Measurements from ENCODE around the gene ZNF860. TPM values are rescaled to one million over a fixed set of nuclear protein-coding genes. Genes with fewer than 3 reads are reported as not detected.

ZNF860 gene
- total RNA-seq, 1 experiment from 2014 or later: 5.9 TPM

DNA sequence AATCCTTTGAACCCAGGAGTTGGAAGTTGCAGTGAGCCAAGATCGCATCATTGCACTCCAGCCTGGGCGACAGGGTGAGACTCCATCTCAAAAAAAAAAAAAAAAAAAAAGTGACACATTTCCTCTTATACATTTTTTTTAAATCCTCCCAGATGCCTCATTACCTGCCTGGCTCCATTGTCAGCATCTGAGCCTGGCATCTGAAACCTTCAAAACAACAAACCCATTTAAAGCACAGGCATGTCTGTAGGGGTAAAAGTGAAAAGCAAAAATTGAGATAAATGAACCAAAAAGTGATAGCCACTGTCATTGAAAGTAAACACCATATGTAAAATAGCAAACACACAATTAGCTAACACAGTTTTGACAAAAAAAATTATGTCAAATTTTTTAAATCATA lies 39.1 kb upstream of the ZNF860 start:
- H3K27me3 Mint-ChIP-seq (ENCODE audit: insufficient read depth, unreplicated experiment): no peaks in the 10 kb centered on the region
- TF ChIP-seq, protein P1, sequence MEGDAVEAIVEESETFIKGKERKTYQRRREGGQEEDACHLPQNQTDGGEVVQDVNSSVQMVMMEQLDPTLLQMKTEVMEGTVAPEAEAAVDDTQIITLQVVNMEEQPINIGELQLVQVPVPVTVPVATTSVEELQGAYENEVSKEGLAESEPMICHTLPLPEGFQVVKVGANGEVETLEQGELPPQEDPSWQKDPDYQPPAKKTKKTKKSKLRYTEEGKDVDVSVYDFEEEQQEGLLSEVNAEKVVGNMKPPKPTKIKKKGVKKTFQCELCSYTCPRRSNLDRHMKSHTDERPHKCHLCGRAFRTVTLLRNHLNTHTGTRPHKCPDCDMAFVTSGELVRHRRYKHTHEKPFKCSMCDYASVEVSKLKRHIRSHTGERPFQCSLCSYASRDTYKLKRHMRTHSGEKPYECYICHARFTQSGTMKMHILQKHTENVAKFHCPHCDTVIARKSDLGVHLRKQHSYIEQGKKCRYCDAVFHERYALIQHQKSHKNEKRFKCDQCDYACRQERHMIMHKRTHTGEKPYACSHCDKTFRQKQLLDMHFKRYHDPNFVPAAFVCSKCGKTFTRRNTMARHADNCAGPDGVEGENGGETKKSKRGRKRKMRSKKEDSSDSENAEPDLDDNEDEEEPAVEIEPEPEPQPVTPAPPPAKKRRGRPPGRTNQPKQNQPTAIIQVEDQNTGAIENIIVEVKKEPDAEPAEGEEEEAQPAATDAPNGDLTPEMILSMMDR (IDR thresholded peaks at IDR 0.05; ENCODE audit: insufficient read depth in 1 of 2, low read depth in 1 of 2, low read length in 1 of 2, severe bottlenecking in 1 of 2, unreplicated experiment in 1 of 2): no peak
- BruUV-seq (replicated peaks): no TSS peak

DNA sequence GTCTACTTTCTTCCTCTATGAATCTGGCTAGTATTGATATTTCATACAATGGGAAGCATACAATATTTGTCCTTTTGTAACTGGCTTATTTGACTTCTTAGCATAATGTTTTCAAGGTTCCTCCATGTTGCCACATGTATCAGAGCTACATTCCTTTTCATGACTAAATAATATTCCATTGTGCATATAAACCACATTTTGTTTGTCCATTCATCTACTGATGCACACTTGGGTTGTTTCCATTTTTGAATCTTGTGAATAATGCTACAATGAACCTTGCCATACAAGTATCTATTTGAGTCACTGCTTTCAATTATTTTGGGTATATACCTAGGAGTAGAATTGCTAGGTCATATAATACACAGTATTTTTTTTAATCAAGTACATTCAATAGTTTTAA lies 38.5 kb upstream of the ZNF860 start:
- POLR2A ChIA-PET: no interaction called here
- CTCF ChIA-PET: no interaction called here
- Mint-ChIP-seq H3K27ac (ENCODE audit: unreplicated experiment) (no peak overlapping the region), H3K4me1 (ENCODE audit: low read depth, unreplicated experiment) (peaks cover 21% of the 10 kb centered on the region), H3K27me3 (ENCODE audit: insufficient read depth, unreplicated experiment) (no peaks in the 10 kb centered on the region), H3K9me3 (ENCODE audit: unreplicated experiment) (no peaks in the 10 kb centered on the region), H3K4me3 (ENCODE audit: unreplicated experiment) (no peak overlapping the region), H3K36me3 (ENCODE audit: insufficient read depth, unreplicated experiment) (peaks cover 5% of the 10 kb centered on the region)
- H3K27me3 ChIP-seq (replicated peaks; ENCODE audit: control insufficient read depth, insufficient read depth, low read length): no peaks in the 10 kb centered on the region
- peaks cover 46% of the 10 kb centered on the region for H3K4me1 ChIP-seq
- TF ChIP-seq, protein P1 (IDR thresholded peaks at IDR 0.05; ENCODE audit: insufficient read depth in 1 of 2, low read depth in 1 of 2, low read length in 1 of 2, severe bottlenecking in 1 of 2, unreplicated experiment in 1 of 2): no peak
- H3K9me3 ChIP-seq: no peaks in the 10 kb centered on the region; the same call in 1 of the 2 replicates
- H3K4me3 ChIP-seq (ENCODE audit: low read depth, low read length): no peak overlapping the region
- BruUV-seq (replicated peaks): no TSS peak
- intact Hi-C loops (cut with micrococcal nuclease; ENCODE audit: unreplicated experiment): no loop called here
- no peaks in the 10 kb centered on the region for H3K36me3 ChIP-seq (ENCODE audit: control insufficient read depth, insufficient read depth, low read length)
- DNase-seq: no peak

More for the DNA sequence above, 39.1 kb upstream of the ZNF860 start:
- no peak overlapping the region for H3K4me3 ChIP-seq (ENCODE audit: low read depth, low read length)
- H3K27me3 ChIP-seq (replicated peaks; ENCODE audit: control insufficient read depth, insufficient read depth, low read length): no peaks in the 10 kb centered on the region
- no peak overlapping the region for H3K27ac Mint-ChIP-seq (ENCODE audit: unreplicated experiment)
- no peak overlapping the region for H3K4me3 Mint-ChIP-seq (ENCODE audit: unreplicated experiment)
- ChIA-PET CTCF (no interaction called here), POLR2A (no interaction called here)
- peaks cover 5% of the 10 kb centered on the region for H3K36me3 Mint-ChIP-seq (ENCODE audit: insufficient read depth, unreplicated experiment)
- H3K4me1 Mint-ChIP-seq (ENCODE audit: low read depth, unreplicated experiment): peaks cover 17% of the 10 kb centered on the region
- H3K36me3 ChIP-seq (ENCODE audit: control insufficient read depth, insufficient read depth, low read length): no peaks in the 10 kb centered on the region
- intact Hi-C loops (cut with micrococcal nuclease; ENCODE audit: unreplicated experiment): no loop called here
- no peaks in the 10 kb centered on the region for H3K9me3 Mint-ChIP-seq (ENCODE audit: unreplicated experiment)
- no peak for DNase-seq
- H3K9me3 ChIP-seq: no peaks in the 10 kb centered on the region; the same call in 1 of the 2 replicates
- H3K4me1 ChIP-seq: peaks cover 49% of the 10 kb centered on the region

DNA sequence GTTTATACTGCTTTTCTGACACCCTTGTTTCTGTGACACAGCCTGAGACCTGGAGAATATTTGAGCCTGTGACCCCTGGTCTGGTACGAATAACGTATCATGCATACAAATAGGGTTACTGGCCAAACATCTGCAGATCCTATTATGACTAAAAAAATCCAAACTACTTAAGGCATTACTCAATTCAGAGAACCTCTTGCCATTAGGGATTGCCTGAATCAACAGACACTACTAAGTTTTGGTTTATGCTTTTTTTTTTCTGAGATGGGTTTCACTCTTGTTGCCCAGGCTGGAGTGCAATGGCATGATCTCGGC lies 35.9 kb upstream of the ZNF860 start:
- no peaks in the 10 kb centered on the region for H3K27me3 ChIP-seq (replicated peaks; ENCODE audit: control insufficient read depth, insufficient read depth, low read length)
- no peaks in the 10 kb centered on the region for H3K9me3 ChIP-seq
- H3K4me1 ChIP-seq: peaks cover 25% of the 10 kb centered on the region
- Mint-ChIP-seq H3K27ac (ENCODE audit: unreplicated experiment) (no peak overlapping the region), H3K27me3 (ENCODE audit: insufficient read depth, unreplicated experiment) (no peaks in the 10 kb centered on the region), H3K4me1 (ENCODE audit: low read depth, unreplicated experiment) (peaks cover 28% of the 10 kb centered on the region), H3K36me3 (ENCODE audit: insufficient read depth, unreplicated experiment) (peaks cover 5% of the 10 kb centered on the region), H3K9me3 (ENCODE audit: unreplicated experiment) (no peaks in the 10 kb centered on the region), H3K4me3 (ENCODE audit: unreplicated experiment) (no peak overlapping the region)
- POLR2A ChIA-PET: no interaction called here
- intact Hi-C loops (cut with micrococcal nuclease; ENCODE audit: unreplicated experiment): no loop called here
- BruUV-seq (replicated peaks): no TSS peak
- CTCF ChIA-PET: no interaction called here
- TF ChIP-seq, protein P1 (IDR thresholded peaks at IDR 0.05; ENCODE audit: insufficient read depth in 1 of 2, low read depth in 1 of 2, low read length in 1 of 2, severe bottlenecking in 1 of 2, unreplicated experiment in 1 of 2): no peak
- H3K4me3 ChIP-seq (ENCODE audit: low read depth, low read length): no peak overlapping the region
- no peak for DNase-seq
- no peaks in the 10 kb centered on the region for H3K36me3 ChIP-seq (ENCODE audit: control insufficient read depth, insufficient read depth, low read length)
